GM10847 (cell line): Measurements from ENCODE around the gene BAHD1.

Experiments used
- POLR2A ChIP-seq: IDR thresholded peaks from 2 replicates; pipeline ENCODE4 v1.6.1; 2011; ENCODE audit not compliant: insufficient read length; ENCODE audit errors: extremely low read depth

The BAHD1 gene

GRCh38 chr15:40466426-40467260 lies 25.9 kb downstream of the BAHD1 start:
- no peak for TF ChIP-seq POLR2A

GRCh38 chr15:40467261-40467615 lies 26.5 kb downstream of the BAHD1 start:
- TF ChIP-seq POLR2A = no peak

GRCh38 chr15:40468898-40469331 lies 28.2 kb downstream of the BAHD1 start:
- no peak for TF ChIP-seq POLR2A

- no peak for TF ChIP-seq POLR2A
Measured at GRCh38 chr15:40469776-40470390, 29.1 kb downstream of the BAHD1 start.

GRCh38 chr15:40470423-40471104 lies 29.8 kb downstream of the BAHD1 start, which contains the start of gene CHST14:
Gene CHST14 (plus strand): TSS chr15:40470984. CDS start chr15:40471214, 230 bp downstream.
- TF ChIP-seq POLR2A = peak; percentile 48

GRCh38 chr15:40471105-40471807 lies 30.5 kb downstream of the BAHD1 start:
- no peak for TF ChIP-seq POLR2A

GRCh38 chr15:40471808-40472150 lies 31.0 kb downstream of the BAHD1 start:
- TF ChIP-seq POLR2A = no peak

- no peak for TF ChIP-seq POLR2A
Measured at GRCh38 chr15:40472171-40472727, 31.5 kb downstream of the BAHD1 start.

- no peak for TF ChIP-seq POLR2A
Measured at GRCh38 chr15:40474581-40474980, 33.8 kb downstream of the BAHD1 start.

GRCh38 chr15:40477642-40478327 lies 37.0 kb downstream of the BAHD1 start:
- TF ChIP-seq POLR2A = no peak

- no peak for TF ChIP-seq POLR2A
Measured at GRCh38 chr15:40479024-40479423, 38.3 kb downstream of the BAHD1 start.

GRCh38 chr15:40481341-40482074 lies 40.8 kb downstream of the BAHD1 start:
- TF ChIP-seq POLR2A = no peak

- no peak for TF ChIP-seq POLR2A
Measured at GRCh38 chr15:40483919-40484318, 43.2 kb downstream of the BAHD1 start.
